SK-N-SH (cell line): ENCODE results near the gene SBSN.

Experiments
- EZH2phosphoT487 ChIP-seq: fragments of 200-600 bp; sonication (generic); IDR thresholded peaks from 2 replicates; pipeline ENCODE4 v1.6.1; 2017; ENCODE audit warnings: low read depth, mixed run types, mild to moderate bottlenecking, antibody characterized with exemption, moderate library complexity, borderline replicate concordance
- GATA2 ChIP-seq: sonication (generic); formaldehyde crosslinking; IDR thresholded peaks from 2 replicates; pipeline ENCODE4 v1.5.0; 2020; ENCODE audit warnings: mild to moderate bottlenecking, missing genetic modification reagents
- NRF1 ChIP-seq: IDR thresholded peaks from 2 replicates; pipeline ENCODE4 v1.6.1; 2012; ENCODE audit warnings: low read depth, mild to moderate bottlenecking, low read length
- POLR2AphosphoS5 ChIP-seq: IDR thresholded peaks from 2 replicates; pipeline ENCODE4 v1.6.1; 2012; ENCODE audit warnings: low read depth, low read length
- RCOR1 ChIP-seq: fragments of 150-350 bp; IDR thresholded peaks from 2 replicates; pipeline ENCODE4 v1.6.1; 2017; ENCODE audit warnings: antibody characterized with exemption, low read length
- REST ChIP-seq: IDR thresholded peaks from 2 replicates; pipeline ENCODE4 v1.6.1; 2012; ENCODE audit warnings: mild to moderate bottlenecking, low read depth, low read length, moderate library complexity
- TAF1 ChIP-seq: IDR thresholded peaks from 2 replicates; pipeline ENCODE4 v1.6.1; 2012; ENCODE audit warnings: low read depth, mild to moderate bottlenecking, low read length, moderate library complexity, borderline replicate concordance
- TF ChIP-seq, protein P1 (sequence below): fragments of 200-600 bp; sonication (generic); IDR thresholded peaks from 2 replicates; pipeline ENCODE4 v1.6.1; 2017; ENCODE audit warnings: antibody characterized with exemption, mild to moderate bottlenecking, moderate library complexity

DNA sequence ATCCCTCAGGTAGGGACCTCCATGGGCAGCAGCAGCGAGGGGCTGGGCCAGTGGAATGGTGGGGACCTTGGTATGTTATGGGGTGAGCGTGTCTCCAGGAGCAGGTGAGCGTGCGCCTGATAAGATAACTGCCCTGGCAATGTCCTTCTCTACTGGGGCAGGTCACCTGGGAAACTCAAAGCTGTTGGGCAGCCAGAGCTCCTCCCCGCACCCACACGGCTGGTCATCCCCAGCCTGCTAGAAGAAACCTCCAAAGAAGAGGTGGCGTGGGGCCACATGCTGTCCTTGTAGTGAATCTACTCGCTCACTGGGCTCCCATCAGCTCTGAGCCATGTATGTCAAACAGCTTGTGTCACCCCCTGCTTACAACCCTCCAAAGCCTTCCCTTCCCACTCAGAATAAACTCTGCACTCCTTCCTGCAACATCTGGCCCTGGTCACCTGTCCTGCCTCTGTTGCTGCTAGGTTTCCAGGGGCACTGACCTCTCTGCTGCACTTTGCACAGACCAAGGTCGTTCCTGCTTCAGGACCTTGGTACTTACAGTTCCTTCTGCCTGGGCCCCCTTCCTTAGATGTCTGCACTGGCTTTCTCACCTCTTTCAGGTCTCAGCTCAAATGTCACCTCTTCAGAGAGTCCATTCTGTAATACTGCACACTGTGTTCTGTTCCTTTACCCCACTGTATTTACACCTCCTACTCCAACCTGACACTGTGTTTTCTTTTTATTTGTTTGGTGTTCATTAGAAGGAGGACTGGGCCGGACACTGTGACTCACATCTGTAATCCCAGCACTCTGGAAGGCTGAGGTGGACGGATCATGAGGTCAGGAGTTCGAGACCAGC lies 37.1 kb upstream of the SBSN start:
- no peak for TF ChIP-seq NRF1
- no peak for TF ChIP-seq EZH2phosphoT487
- TF ChIP-seq, protein P1, sequence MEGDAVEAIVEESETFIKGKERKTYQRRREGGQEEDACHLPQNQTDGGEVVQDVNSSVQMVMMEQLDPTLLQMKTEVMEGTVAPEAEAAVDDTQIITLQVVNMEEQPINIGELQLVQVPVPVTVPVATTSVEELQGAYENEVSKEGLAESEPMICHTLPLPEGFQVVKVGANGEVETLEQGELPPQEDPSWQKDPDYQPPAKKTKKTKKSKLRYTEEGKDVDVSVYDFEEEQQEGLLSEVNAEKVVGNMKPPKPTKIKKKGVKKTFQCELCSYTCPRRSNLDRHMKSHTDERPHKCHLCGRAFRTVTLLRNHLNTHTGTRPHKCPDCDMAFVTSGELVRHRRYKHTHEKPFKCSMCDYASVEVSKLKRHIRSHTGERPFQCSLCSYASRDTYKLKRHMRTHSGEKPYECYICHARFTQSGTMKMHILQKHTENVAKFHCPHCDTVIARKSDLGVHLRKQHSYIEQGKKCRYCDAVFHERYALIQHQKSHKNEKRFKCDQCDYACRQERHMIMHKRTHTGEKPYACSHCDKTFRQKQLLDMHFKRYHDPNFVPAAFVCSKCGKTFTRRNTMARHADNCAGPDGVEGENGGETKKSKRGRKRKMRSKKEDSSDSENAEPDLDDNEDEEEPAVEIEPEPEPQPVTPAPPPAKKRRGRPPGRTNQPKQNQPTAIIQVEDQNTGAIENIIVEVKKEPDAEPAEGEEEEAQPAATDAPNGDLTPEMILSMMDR = no peak
- TF ChIP-seq REST = no peak
- TF ChIP-seq GATA2 (CRISPR knock-in tag) = no peak
- TF ChIP-seq RCOR1 = no peak
- TF ChIP-seq TAF1 = no peak
- TF ChIP-seq POLR2AphosphoS5 = no peak
